Liver (tissue), 3 donors: Measurements from ENCODE around the gene RNF157.

ENCODE experiments used
- ATF3 ChIP-seq: IDR thresholded peaks from 2 replicates; pipeline ENCODE4 v1.6.1; 2016; ENCODE audit warnings: antibody characterized with exemption
- CTCF ChIP-seq: fragments of 150-350 bp; IDR thresholded peaks from 2 replicates; pipeline ENCODE4 v1.5.1; 2017; ENCODE audit warnings: improper control_type of control experiment, low read depth, low read length; ENCODE audit not compliant: missing input control
- FOXA2 ChIP-seq: IDR thresholded peaks from 2 replicates; pipeline ENCODE4 v1.6.1; 2016; ENCODE audit warnings: antibody characterized with exemption
- MAX ChIP-seq: IDR thresholded peaks from 2 replicates; pipeline ENCODE4 v1.6.1; 2016; ENCODE audit warnings: antibody characterized with exemption
- RAD21 ChIP-seq, 2 donors: IDR thresholded peaks; 2 replicates each; pipeline ENCODE4 v1.6.1; 2016; ENCODE audit warnings: antibody characterized with exemption in 2 of 2, mild to moderate bottlenecking in 2 of 2
- REST ChIP-seq: IDR thresholded peaks from 2 replicates; pipeline ENCODE4 v1.6.1; 2016; ENCODE audit warnings: antibody characterized with exemption, mild to moderate bottlenecking
- SP1 ChIP-seq: IDR thresholded peaks from 2 replicates; pipeline ENCODE4 v1.6.1; 2018; ENCODE audit warnings: antibody characterized with exemption, mild to moderate bottlenecking
- TAF1 ChIP-seq: conservative IDR thresholded peaks from 2 replicates; pipeline ENCODE4 v1.6.1; 2016; ENCODE audit warnings: antibody characterized with exemption, mild to moderate bottlenecking
- YY1 ChIP-seq: IDR thresholded peaks from 2 replicates; pipeline ENCODE4 v1.6.1; 2016; ENCODE audit warnings: antibody characterized with exemption, mild to moderate bottlenecking
- donor health status: healthy.
- donor health status: healthy.

GRCh38 chr17:76137351-76138233 is 102.7 kb downstream of the RNF157 start:
- TF ChIP-seq REST (no peak), RAD21 (IDR thresholded peaks at IDR 0.05) (no peak), SP1 (no peak), ATF3 (no peak), CTCF (no peak), MAX (no peak), FOXA2 (no peak), TAF1 (no peak), YY1 (no peak)
